VCaP (cell line): ENCODE results near the gene ARHGEF28.

ENCODE experiments used
- H3K27ac ChIP-seq: fragments of 450-650 bp; 2 replicates; pipeline ENCODE4 v1.5.1; 2017
- TF ChIP-seq, protein P1 (sequence below): fragments of 450-650 bp; conservative IDR thresholded peaks from 2 replicates; pipeline ENCODE4 v1.5.1; 2017; ENCODE audit warnings: mild to moderate bottlenecking, moderate library complexity

Gene ARHGEF28

DNA sequence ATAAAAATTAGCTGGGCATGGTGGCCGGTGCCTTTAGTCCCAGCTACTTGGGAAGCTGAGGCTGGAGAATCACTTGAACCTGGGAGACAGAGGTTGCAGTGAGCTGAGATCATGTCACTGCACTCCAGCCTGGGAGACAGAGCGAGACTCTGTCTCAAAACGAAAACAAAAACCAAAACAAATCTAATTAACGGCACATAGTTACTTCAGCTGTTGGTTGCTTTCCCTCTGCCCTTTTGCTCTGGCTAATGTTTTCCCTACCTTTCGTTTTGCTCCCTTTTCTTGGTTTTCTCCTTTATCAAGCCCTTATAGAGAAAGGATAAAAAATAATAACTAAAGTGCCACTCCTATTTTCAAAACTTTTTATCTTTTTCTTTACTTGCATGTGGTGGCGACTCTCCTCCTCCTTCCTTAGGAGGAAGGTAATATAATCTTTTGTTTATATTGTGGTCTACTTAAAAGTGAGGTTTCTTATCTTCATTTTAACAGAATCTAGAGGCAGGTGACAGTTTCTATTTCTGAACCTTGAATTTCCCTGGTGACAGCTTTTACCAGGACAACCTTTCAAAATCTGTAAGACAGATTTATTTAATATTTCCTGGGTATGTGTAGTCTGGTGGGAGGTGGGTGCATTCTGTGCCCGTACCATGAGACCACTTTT, 125.4 kb downstream of the ARHGEF28 start:
- H3K27ac ChIP-seq: no peak overlapping the region
- TF ChIP-seq, protein P1, sequence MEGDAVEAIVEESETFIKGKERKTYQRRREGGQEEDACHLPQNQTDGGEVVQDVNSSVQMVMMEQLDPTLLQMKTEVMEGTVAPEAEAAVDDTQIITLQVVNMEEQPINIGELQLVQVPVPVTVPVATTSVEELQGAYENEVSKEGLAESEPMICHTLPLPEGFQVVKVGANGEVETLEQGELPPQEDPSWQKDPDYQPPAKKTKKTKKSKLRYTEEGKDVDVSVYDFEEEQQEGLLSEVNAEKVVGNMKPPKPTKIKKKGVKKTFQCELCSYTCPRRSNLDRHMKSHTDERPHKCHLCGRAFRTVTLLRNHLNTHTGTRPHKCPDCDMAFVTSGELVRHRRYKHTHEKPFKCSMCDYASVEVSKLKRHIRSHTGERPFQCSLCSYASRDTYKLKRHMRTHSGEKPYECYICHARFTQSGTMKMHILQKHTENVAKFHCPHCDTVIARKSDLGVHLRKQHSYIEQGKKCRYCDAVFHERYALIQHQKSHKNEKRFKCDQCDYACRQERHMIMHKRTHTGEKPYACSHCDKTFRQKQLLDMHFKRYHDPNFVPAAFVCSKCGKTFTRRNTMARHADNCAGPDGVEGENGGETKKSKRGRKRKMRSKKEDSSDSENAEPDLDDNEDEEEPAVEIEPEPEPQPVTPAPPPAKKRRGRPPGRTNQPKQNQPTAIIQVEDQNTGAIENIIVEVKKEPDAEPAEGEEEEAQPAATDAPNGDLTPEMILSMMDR: no peak

GRCh38 chr5:73754254-73754653, 128.3 kb downstream of the ARHGEF28 start:
- TF ChIP-seq, protein P1: no peak
- H3K27ac ChIP-seq: no peak overlapping the region

DNA sequence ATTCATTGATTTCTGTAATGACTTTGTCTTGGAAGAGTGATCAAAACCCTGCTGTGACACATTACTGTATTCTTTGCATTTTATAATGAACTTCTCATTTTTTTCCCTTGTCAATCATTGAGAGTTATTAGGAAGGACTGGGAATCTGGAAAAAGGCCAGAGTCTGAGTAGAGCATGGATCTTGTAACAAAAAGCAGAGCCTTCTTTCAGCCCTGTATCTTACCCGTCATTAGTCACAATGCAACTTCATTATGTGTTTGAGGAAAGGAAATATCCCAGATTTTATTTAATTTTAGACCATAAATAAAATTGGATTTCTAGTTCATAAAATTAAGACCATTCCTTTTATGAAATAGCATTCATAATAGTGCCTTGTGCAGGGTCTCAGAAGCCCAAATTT, 131.4 kb downstream of the ARHGEF28 start:
- no peak overlapping the region for H3K27ac ChIP-seq
- TF ChIP-seq, protein P1: no peak

DNA sequence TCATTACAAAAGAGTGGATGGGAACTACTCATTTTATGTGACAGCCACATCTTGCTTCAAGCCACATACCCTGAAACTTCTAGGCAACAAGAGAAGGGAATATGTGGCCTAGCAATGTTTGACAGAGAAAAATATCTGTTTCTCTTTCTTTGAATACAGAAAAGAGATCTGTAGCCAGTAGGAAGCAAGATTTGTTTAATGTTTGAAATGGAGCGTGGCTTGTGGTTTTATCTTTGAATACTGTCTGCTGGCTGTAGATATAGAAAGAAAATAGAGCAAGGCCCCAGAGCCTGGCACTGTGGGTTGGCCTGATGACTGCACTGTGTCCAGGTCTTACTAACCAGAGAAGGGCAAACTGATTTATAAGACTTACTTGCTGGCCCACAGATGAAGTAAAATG, 133.8 kb downstream of the ARHGEF28 start:
- TF ChIP-seq, protein P1: no peak
- H3K27ac ChIP-seq: no peak overlapping the region

- TF ChIP-seq, protein P1: no peak
- H3K27ac ChIP-seq: no peak overlapping the region
These were observed 137.5 kb downstream of the ARHGEF28 start for GRCh38 chr5:73763300-73764032.

GRCh38 chr5:73764586-73764985, 138.6 kb downstream of the ARHGEF28 start:
- no peak overlapping the region for H3K27ac ChIP-seq
- TF ChIP-seq, protein P1: no peak

DNA sequence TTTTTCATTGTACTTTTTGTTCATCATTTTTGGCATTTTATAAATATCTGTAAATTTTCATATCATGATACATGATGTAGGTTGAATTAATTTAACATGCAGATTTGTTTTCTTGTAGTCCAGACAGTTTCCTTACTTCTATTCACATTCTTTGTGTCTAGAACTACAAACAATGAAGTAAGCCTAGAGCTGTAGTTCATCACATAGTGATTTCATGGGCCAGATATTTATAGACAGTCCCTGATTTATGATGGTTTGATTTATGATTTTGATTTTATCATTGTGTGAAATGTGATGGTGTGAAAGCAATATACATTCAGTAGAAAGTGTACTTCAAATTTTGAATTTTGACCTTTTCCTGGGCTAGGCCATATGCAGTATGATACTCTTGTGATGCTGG, 139.0 kb downstream of the ARHGEF28 start:
- H3K27ac ChIP-seq: no peak overlapping the region
- TF ChIP-seq, protein P1: no peak
